Erythroblast (primary cell): ENCODE measurements around the gene TMEM132C.

Experiments
- DNase-seq, 2 experiments: peaks; one replicate each; lab custom pipeline; 2025; lab: John Stamatoyannopoulos, UW
- GATA1 ChIP-seq: IDR thresholded peaks from 2 replicates; pipeline ENCODE4 v1.6.1; 2011; ENCODE audit warnings: low read depth, mild to moderate bottlenecking, control low read depth, low read length, moderate library complexity
- POLR2A ChIP-seq: IDR thresholded peaks from 2 replicates; pipeline ENCODE4 v1.6.1; 2011; ENCODE audit warnings: mild to moderate bottlenecking, low read length

The TMEM132C gene

DNA sequence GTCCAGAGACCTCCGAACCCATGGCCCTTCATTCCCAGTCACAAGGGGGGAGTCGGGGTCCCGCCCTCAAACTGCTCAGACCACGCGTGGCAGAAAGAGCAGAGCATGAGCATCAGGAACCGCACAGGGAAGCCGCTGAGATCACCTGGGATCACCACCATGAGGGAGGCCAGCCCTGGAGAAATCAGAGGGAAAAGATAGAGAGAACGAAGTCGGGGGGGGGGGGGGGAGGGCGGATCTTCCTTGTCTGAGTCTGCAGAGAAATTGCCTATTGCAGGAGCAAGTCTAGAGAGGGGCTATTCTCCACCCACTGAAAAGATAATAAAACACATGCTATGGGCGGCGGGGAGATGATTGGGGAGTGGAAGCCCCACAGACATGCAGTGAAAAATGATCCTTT is 884 bp upstream of the TMEM132C start:
- DNase-seq, result no peak
- no peak for TF ChIP-seq POLR2A

DNA sequence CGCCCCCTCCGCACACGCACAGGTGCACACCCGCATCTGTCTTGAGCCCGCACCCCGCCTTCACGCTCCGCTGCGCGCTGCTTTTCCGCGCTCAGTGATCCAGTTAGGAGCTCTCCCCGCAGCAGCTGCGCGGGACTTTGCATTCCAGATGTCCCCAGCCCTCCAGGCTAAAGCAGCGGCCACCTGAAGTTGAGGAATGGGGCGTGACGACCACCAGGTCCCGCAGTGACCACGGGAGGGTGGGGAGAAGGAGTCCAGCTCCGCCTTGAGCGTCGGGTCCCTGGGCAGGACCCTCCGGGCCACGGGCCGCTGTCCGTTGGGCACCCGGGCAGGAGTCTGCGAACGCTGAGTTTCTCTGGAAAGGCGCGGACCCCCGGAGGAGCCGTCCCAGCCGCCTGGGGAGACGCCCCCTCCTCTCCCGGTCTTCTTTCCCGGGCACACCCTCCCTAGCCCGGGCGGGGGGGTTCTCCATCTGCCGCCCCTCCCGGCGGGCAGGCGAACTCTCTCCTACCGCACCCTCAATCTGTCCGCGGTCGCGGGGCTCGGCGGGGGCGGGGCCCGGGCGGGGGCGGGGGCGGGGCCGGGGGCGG is 334 bp upstream of the TMEM132C start:
- DNase-seq, result no peak
- TF ChIP-seq GATA1, result no peak
- TF ChIP-seq POLR2A, result no peak

GRCh38 chr12:128267651-128268378 is 845 bp downstream of the TMEM132C start:
- TF ChIP-seq POLR2A (no peak), GATA1 (no peak)
- no peak for DNase-seq

- no peak for TF ChIP-seq GATA1
- no peak for TF ChIP-seq POLR2A
- DNase-seq, result no peak
These were observed 1.5 kb downstream of the TMEM132C start for GRCh38 chr12:128268379-128268995.

- DNase-seq, result no peak
- TF ChIP-seq POLR2A (no peak), GATA1 (no peak)
These were observed 2.2 kb downstream of the TMEM132C start for GRCh38 chr12:128269181-128269591.

- no peak for DNase-seq
- no peak for TF ChIP-seq POLR2A
- TF ChIP-seq GATA1, result no peak
These were observed 9.5 kb downstream of the TMEM132C start for GRCh38 chr12:128276471-128276870.

GRCh38 chr12:128286970-128287369 is 20.0 kb downstream of the TMEM132C start:
- DNase-seq, result no peak
- TF ChIP-seq GATA1 (no peak), POLR2A (no peak)

DNA sequence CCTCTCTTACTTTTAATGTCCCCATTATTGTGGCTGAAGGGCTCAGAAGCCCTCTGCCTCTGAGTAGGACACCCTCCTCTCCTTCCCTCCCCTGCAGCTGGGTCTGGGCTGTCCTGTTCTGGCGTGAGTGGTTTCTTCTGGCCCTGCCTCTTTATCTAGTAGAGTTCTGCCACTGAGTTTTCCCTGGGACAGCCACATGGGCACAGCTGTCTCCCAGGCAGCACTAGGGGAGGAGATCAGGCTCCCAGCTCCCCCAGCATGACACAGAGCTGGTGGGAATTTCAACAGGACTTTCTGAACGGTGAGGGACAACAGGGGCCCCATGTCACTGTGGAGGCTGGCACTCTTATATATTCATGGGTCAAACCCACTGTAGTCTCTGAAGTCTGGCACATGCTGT is 21.4 kb downstream of the TMEM132C start:
- no peak for DNase-seq
- TF ChIP-seq GATA1 (no peak), POLR2A (no peak)

DNA sequence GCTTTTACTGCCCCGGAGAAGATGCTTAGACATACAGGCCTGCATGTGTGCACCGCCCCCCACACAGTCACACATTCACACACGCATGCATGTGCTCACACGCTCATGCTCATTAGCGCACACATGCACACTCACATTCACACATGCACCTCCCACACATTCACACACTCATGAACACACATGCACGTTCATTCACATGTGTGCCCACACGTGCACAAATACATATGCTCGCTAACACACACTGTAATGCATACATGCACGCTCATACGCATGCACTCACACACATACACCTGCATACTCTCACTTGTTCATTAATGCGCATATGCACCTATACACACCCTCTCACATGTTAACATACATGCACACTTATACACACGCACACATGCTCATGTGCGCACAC is 21.9 kb downstream of the TMEM132C start:
- no peak for TF ChIP-seq POLR2A
- TF ChIP-seq GATA1, result no peak
- DNase-seq, result no peak

DNA sequence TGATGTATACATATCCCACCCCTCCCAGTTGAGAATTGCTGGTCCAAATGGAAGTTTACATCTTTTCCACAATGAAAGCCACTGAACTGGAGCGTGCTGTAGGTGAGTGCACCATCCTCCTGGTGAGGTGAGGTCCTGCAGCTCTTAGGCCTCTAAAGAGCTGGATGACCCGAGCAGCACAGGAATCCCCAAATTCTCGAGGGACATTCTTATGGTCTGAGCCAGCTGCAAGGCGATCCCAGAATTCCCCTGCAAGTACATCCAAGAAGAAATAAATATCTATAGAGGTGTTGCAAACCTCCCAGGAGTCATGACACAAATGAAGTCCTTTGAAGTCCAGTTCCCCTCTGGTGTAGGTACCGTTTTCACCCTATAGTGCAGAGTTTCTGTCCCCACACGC is 24.0 kb downstream of the TMEM132C start:
- no peak for TF ChIP-seq GATA1
- TF ChIP-seq POLR2A, result no peak
- no peak for DNase-seq

DNA sequence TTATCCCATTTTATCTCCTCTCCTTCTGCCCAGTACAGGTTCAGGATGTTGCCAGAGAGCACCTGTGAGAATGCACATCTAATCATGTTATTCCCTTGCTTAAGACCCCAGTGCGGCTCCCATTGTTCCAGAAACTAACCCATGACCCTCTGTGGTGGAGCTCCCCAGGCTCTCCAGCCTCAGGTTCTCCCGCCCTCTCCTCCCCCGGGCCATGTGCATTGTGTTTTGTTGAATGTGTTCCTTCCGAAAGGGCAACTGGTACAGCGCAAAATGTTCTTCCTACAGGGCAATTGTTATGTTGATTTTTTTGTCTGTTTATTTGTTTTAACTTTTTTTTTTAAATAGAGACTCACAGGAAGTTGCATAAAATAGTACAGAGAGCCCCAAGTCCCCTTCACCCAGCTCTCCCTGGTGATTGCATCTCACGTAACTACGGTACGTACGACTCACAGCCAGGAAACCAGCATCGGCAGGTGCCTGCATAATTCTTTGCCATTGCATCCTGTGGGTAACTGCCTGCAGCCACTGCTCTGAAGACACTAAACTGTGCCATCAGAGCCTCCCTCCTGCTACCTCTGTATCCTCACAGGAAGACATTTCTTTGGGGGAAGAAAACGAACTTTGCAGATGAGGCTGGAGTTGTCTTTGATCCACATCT is 31.2 kb downstream of the TMEM132C start:
- TF ChIP-seq GATA1 (no peak), POLR2A (no peak)
- DNase-seq, result no peak

DNA sequence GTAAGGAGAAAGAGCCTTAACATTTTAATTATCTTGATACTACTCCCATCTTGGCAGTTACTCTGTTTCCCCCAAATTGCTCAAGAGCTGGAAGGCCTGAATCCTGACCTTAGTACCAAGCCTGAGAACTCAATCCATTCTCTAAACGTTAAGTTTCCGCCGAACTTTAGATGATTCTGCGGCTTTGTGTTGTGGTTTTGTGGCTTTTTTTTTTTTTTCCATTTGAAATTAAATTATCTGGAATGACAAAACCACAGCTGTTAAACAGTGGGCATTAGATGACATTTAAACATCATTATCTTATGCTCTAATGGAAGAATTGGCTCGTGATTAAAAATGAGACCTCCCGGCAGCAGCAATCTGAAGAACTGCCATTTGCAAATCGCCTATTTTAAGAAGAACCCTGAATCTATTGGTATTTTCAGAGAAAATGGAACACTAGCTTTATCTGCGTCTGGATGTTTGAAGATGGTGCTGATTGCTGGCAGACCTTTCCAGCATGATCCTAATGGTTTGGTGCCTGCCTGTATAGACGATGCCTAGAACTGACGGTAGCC is 38.4 kb downstream of the TMEM132C start:
- no peak for DNase-seq
- TF ChIP-seq GATA1 (no peak), POLR2A (no peak)

DNA sequence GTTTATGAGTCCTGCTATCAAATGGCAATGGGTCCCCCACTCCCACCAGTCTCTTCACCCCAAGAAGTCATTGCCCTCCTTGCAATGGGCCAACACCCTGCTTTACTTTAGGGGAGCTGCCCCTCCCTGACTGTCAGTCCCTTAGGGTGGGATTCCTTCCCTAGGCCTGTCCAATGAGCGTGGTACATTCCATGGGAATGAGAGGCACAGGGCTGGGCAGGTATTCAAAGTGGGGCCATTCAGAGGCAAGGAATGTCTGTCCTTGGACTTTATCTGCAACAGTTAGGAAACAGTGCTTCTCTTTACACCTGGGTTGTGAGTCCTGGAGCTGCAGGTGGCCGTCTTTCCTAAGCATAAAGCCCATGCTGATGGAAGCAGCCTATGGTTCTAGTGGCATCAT is 40.8 kb downstream of the TMEM132C start:
- TF ChIP-seq GATA1 (no peak), POLR2A (no peak)
- no peak for DNase-seq

GRCh38 chr12:128312661-128313060 is 45.7 kb downstream of the TMEM132C start:
- DNase-seq, result no peak
- TF ChIP-seq GATA1, result no peak
- TF ChIP-seq POLR2A, result no peak
